NCI-H1417 treated with DMSO at 0.1 percent for 48 hours (cell line): Measurements from ENCODE around the gene TMEM255B.
"Not testable (repeated sequence)": the region's sequence is repeated elsewhere in the genome, so short reads cannot be mapped to it uniquely, and the experiment has no call there.

Experiments
- DNase-seq: peaks from one replicate; lab custom pipeline; 2025; lab: John Stamatoyannopoulos, UW

The TMEM255B gene

DNA sequence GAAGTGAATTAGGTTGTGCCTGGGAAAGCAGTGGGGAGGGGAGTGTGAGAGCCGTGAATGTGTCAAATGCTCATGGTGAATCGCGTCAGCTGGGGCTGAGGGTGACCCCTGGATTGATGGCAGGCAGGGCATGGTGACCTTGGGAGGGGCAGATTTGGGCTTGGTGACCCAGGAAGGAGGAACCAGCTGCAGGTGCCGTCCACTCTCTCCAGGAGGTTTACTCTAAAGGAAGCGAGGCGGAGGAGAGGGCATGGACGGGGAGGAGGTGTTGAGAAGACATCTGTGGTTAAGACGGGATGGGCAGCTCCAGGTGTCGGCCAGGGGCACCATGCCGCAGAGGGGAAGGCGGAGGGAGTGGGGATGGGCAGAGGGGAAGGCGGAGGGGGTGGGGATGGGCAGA, 28.7 kb downstream of the TMEM255B start:
- DNase-seq: no peak

GRCh38 chr13:113788413-113789135, 29.5 kb downstream of the TMEM255B start:
- no peak for DNase-seq

- no peak for DNase-seq
These were observed 30.1 kb downstream of the TMEM255B start for GRCh38 chr13:113789167-113789566.

- not testable (repeated sequence) for DNase-seq
These were observed 30.9 kb downstream of the TMEM255B start for GRCh38 chr13:113789931-113790330.

- no peak for DNase-seq
These were observed 32.2 kb downstream of the TMEM255B start for GRCh38 chr13:113791226-113791625.

- no peak for DNase-seq
These were observed 32.7 kb downstream of the TMEM255B start for GRCh38 chr13:113791761-113792160.

DNA sequence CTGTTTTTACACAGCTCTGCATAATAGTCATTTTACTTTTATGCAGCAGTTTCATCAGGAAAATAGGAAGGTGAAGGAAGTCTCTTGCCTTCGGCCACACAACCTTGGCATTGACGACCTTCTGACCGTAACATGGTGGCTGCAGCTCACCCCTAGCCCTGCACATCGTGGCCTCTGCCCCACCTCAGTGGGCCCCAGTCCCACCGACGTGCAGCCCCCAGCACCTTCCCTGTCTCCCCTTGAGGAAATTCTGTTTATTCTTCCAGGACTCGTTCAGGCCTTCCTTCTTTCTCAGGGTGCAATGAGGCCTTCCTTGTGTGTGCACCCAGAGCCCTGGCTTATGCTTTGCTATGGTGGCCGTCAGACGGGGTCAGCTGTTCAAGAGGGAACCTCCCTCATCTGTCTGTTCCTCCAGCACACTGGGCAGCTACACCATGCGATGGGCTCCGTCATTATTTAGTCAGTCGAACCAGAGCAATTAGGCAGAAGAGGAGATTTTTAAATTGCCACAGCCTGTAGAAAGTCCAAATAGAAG, 33.3 kb downstream of the TMEM255B start:
- no peak for DNase-seq

DNA sequence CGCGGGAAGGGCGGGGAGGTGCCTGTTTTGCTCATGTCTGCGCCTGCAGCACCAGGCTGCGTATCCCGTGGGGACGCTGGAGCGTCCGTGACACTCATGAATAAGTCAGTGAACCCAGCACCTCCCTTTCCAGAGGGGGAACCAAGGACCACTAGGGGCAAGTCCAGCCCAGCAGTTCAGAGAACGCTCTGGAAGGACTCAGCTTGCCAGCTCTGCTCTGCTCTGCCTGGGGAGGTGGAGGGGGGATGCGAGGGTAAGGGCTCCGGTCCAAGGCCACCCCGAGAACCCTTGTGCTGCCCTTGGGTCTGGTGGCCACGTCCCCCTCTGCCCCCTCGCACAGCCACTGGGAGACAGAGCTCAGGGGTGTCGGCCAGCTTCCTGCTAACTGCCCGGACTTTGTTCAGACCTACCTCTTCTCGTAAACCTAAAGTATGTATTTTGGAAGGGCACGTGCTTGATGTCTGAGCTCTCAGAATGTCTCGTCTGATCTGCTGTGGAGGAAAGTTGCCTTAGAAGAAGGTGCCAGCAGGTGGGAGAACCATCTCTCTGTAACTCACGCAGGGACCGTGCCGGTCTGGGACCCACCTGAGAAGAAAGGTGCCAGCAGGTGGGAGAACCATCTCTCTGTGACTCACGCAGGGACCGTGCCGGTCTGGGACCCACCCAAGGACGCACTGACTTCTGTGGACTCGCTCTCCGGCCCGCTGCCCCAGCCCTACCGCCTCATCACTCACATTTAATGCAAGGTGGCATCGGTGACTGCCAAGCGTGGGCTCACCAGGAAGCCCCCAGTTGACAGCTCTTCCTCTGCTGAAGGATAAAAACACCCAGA, 34.1 kb downstream of the TMEM255B start:
- no peak for DNase-seq

- no peak for DNase-seq
These were observed 34.7 kb downstream of the TMEM255B start for GRCh38 chr13:113793718-113794085.

- no peak for DNase-seq
These were observed 35.1 kb downstream of the TMEM255B start for GRCh38 chr13:113794086-113794485.

DNA sequence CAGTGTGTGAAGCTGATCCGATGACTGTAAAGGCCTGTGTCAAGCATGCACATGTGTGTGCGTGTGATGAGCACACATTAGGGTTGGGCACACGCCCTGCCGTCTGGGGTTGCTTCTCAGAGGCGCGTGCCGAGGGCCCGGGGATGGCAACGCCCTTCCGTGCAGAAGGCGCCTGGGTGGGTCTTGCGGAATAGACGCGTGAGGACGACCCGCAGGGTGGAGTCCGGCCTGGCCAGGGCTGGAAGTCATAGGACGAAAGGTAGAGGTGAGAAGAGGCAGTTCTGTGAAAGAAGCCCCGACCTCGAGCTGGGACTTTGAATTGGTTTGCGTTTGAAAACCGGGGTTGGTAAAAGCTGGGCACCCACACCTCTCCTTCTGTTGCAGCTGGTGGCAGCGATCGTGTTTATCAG, 35.7 kb downstream of the TMEM255B start:
- no peak for DNase-seq

DNA sequence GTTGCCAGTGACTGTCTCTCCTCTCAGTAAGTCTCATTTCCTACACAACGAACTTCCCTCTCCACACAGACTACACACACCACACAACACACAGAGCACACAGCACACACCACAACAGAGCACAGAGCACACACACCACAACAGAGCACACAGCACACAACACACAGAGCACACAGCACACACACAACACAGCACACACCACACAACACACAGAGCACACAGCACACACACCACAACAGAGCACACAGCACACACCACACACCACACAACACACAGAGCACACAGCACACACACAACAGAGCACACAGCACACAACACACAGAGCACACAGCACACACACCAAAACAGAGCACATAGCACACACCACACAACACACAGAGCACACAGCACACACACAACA, 36.3 kb downstream of the TMEM255B start:
- not testable (repeated sequence) for DNase-seq

- no peak for DNase-seq
These were observed 37.4 kb downstream of the TMEM255B start for GRCh38 chr13:113796211-113796963.

- no peak for DNase-seq
These were observed 38.1 kb downstream of the TMEM255B start for GRCh38 chr13:113796964-113797676.

DNA sequence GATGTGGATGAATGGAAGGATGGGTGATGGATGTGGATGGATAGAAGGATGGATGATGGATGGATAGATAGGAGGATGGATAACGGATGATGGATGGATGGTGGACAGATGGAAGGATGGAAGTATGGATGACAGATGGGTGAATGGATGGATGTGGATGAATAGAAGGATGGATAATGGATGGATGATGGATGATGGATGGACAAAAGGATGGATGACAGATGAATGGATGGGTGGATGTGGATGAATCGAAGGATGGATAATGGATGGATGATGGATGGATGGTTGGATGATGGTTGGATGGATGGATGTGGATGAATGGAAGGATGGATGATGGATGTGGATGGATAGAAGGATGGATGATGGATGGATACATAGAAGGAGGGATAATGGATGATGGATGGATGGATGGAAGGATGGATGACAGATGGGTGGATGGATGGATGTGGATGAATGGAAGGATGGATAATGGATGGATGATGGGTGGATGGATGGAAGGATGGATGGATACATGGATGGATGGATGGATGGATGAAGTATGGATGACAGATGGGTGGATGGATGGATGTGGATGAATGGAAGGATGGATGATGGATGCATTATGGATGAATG, 39.3 kb downstream of the TMEM255B start:
- no peak for DNase-seq

DNA sequence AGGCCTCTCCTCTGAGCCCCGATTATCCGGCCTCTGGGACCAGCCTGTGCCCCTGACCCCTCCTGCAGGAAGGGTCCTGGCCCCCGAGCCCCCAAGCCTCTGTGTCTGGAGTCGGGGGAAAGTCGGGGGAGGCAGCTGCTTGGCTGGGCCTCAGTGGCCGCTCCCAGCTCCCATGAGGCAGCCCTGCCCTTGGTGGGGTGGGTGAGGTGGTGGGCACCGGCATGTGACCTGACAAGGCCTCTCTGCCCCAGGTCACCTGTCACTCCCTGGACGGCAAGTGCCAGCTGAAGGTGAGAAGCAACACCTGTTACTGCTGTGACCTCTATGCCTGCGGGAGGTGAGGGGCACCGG, 41.5 kb downstream of the TMEM255B start:
- DNase-seq: no peak

DNA sequence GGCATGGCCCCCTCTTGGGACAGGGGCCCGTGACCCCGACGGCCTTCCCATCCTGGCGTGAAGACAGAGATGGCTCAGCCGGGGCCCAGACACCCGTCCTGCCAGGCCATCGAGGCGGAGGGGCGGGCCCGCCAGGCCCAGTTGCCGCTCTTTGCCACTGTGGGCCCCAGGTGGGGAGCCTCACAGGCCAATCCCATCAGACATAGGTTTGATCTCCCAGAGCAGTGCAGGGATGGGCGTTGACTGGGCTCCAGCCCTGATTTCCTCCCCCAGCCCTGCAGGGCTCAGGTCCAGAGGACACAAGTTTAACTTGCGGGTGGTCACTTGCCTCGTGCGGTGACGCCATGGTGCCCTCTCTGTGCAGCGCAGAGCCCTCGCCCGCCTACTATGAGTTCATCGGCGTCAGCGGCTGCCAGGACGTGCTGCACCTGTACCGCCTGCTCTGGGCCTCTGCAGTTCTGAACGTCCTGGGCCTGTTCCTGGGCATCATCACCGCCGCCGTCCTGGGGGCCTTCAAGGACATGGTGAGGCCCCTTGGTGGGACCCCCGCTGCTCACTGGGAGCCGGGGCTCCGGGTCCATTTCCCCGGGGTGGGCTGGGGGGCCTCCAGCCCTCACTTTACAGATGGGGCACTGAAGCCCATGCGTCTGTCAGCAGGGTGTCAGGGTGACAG, 42.4 kb downstream of the TMEM255B start:
- no peak for DNase-seq

DNA sequence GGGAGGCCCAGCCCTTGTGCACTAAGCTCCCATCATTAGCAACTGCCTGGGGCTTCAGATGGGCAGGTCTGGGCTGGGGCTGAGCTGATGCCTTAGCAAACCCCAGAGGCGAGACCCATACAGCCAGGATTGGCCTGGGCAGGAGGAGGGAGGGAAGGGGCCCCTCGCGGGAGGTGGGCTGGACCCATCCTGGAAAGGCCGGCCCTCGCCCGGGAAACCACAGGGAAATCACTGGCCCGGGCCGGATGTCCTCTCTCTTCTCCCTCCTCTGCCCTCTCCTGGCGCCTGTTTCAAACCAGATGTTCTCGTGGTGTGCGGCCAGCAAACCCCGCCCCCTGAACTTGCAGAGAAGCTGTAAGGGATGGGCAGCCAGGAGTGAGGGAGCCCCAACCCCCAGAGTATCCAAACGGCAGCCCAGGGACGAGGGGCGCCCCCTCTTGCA, 43.1 kb downstream of the TMEM255B start:
- no peak for DNase-seq

DNA sequence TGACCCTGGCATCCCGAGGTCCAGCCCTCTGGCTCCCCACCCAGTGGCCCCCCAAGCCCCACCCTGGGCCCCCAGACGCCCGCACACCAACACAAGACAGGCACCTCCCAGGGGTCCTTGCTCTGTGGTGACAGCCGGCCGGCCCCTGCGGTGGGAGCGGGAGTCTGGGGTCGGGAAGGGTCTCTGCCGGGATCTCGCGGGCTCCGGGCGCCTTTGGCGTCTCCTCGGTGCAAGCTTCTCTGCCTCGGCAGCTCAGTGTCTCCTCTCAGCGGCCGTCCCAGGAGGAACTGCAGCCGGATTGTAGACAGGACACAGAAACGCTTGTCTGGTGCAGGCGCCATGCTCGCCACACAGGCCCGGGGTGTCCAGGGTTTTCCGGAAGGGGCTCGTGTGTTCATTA, 43.7 kb downstream of the TMEM255B start:
- DNase-seq: no peak

DNA sequence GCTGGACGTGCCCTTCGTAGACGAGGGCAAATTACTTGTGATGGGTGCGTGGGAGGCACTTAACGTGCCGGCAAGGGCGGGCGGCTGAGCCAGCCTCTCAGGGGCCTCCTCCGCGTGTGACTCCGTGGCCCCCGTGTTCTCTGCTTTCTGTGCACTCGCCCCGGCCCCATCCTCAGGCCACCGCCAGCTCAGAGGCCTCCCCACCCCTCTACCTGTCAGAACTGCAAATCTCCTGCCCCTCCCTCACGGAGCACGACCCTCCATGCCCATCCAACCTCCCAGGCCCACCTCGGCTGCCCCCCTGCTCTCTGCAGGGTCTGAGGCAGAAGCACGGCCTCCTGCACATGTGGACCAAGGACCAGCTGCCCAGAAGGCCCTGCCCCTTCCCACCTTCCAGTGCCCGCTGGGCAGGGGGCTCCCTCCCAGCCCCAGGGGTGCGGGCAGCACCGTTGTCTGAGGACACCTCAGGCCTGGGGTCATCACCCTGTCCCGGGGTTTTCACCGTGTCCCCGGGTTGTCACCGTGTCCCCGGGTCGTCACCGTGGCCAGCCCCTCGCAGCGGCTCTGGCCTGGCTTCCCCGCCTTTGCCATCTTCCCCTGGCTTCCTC, 44.5 kb downstream of the TMEM255B start:
- DNase-seq: no peak
